GM23248 (cell line): ENCODE data around the gene ABCA12. TPM values are rescaled to one million over a fixed set of nuclear protein-coding genes. Genes with fewer than 3 reads are reported as not detected.
"Not testable (repeated sequence)": the region's sequence is repeated elsewhere in the genome, so short reads cannot be mapped to it uniquely, and the experiment has no call there.

Source experiments
- DNase-seq: peaks from one replicate; pipeline ENCODE4 v3.0.0-alpha.2; 2015
- H2AFZ ChIP-seq: fragments of 200-600 bp; sonication (generic); 2 replicates; pipeline ENCODE4 v1.6.1; 2016; ENCODE audit warnings: antibody characterized with exemption
- H3F3A ChIP-seq: fragments of 200-600 bp; sonication (generic); 2 replicates; pipeline ENCODE4 v1.6.1; 2016; ENCODE audit warnings: mild to moderate bottlenecking, antibody characterized with exemption, mixed run types; ENCODE audit not compliant: insufficient read depth
- H3K27ac ChIP-seq: fragments of 200-600 bp; sonication (generic); 2 replicates; pipeline ENCODE4 v1.5.1; 2016; ENCODE audit warnings: mild to moderate bottlenecking
- H3K27me3 ChIP-seq: fragments of 200-600 bp; sonication (generic); replicated peaks from 2 replicates; pipeline ENCODE4 v1.6.1; 2016; ENCODE audit warnings: mild to moderate bottlenecking; ENCODE audit not compliant: insufficient read depth
- H3K36me3 ChIP-seq: fragments of 200-600 bp; sonication (generic); 2 replicates; pipeline ENCODE4 v1.6.1; 2016; ENCODE audit warnings: low read depth, mild to moderate bottlenecking
- H3K4me1 ChIP-seq: fragments of 200-600 bp; sonication (generic); 2 replicates; pipeline ENCODE4 v1.6.1; 2016; ENCODE audit warnings: mild to moderate bottlenecking; ENCODE audit not compliant: insufficient read depth
- H3K4me2 ChIP-seq: fragments of 200-600 bp; sonication (generic); one replicate; pipeline ENCODE4 v1.6.1; 2016; ENCODE audit warnings: mild to moderate bottlenecking; ENCODE audit not compliant: unreplicated experiment
- H3K4me3 ChIP-seq: fragments of 200-600 bp; sonication (generic); 2 replicates; pipeline ENCODE4 v1.5.1; 2016; ENCODE audit warnings: mild to moderate bottlenecking
- H3K79me2 ChIP-seq: fragments of 200-600 bp; sonication (generic); 2 replicates; pipeline ENCODE4 v1.6.1; 2016; ENCODE audit warnings: mild to moderate bottlenecking; ENCODE audit not compliant: insufficient read depth
- H3K9ac ChIP-seq: fragments of 200-600 bp; sonication (generic); 2 replicates; pipeline ENCODE4 v1.6.1; 2016; ENCODE audit warnings: mild to moderate bottlenecking
- H3K9me2 ChIP-seq: fragments of 200-600 bp; sonication (generic); 2 replicates; pipeline ENCODE4 v1.6.1; 2016; ENCODE audit warnings: mixed run types, mild to moderate bottlenecking, moderate library complexity; ENCODE audit not compliant: insufficient read depth
- H3K9me3 ChIP-seq: fragments of 200-600 bp; sonication (generic); one replicate; pipeline ENCODE4 v1.6.1; 2017; ENCODE audit warnings: low read depth
- H4K20me1 ChIP-seq: fragments of 200-600 bp; sonication (generic); 2 replicates; pipeline ENCODE4 v1.6.0; 2016; ENCODE audit not compliant: insufficient read depth
- EZH2 ChIP-seq: fragments of 200-600 bp; sonication (generic); IDR thresholded peaks from 2 replicates; pipeline ENCODE4 v1.6.1; 2018; ENCODE audit warnings: antibody characterized with exemption, mild to moderate bottlenecking; ENCODE audit not compliant: insufficient read depth, poor library complexity, severe bottlenecking
- EZH2phosphoT487 ChIP-seq: fragments of 200-600 bp; sonication (generic); IDR thresholded peaks from 2 replicates; pipeline ENCODE4 v1.6.1; 2018; ENCODE audit warnings: antibody characterized with exemption, moderate library complexity, mild to moderate bottlenecking, low read depth; ENCODE audit not compliant: insufficient read depth
- WGBS, 2 experiments: methylation state at CpG; one replicate each; pipeline ENCODE4 v1.1.6; 2015 to 2017; ENCODE audit warnings: low lambda C conversion rate in 2 of 2, low coverage in 1 of 2; ENCODE audit errors: missing lambda C conversion rate in 2 of 2; 5-methylcytosine and 5-hydroxymethylcytosine counted together
- in situ Hi-C: fragments of 300-500 bp; cut with MboI; formaldehyde crosslinking; loops from 2 replicates; pipeline ENCODE4 v1.15.0; 2020
- polyA plus RNA-seq: library from polyadenylated mRNA; unstranded; fragments of >200 nt; fragmentation: Nextera tagmentation; extraction: Ambion mirVana; gene quantifications from 2 replicates; pipeline ENCODE4 v1.2.1, GENCODE V29; 2016
- total RNA-seq: library from RNA; depleted of rRNA; stranded (reverse); fragments of >200 nt; shearing (Covaris generic); gene quantifications from 2 replicates; pipeline ENCODE4 v1.2.3, GENCODE V29; 2014

ABCA12 gene
- total and polyA plus RNA-seq, 2 experiments from 2014 or later: not detected

- Histone ChIP-seq H2AFZ (peak overlapping the region; percentile 86), H3F3A (no peaks in the 10 kb centered on the region), H4K20me1 (no peaks in the 10 kb centered on the region), H3K9ac (peak overlapping the region; percentile 21; the same call in 1 of the 2 replicates), H3K4me3 (peak overlapping the region; percentile 68), H3K9me2 (no peaks in the 10 kb centered on the region), H3K79me2 (no peaks in the 10 kb centered on the region), H3K4me2 (peak overlapping the region; percentile 51), H3K27ac (no peak overlapping the region), H3K9me3 (no peaks in the 10 kb centered on the region), H3K4me1 (no peaks in the 10 kb centered on the region), H3K36me3 (no peaks in the 10 kb centered on the region), H3K27me3 (no peaks in the 10 kb centered on the region)
- 4 to 5% methylated on average over 3 of the region's 3 CpGs for WGBS, 2 experiments
- in situ Hi-C loops: no loop called here
- DNase-seq: peak; percentile 36
- TF ChIP-seq EZH2phosphoT487: no peak
Measured at GRCh38 chr2:215171151-215171550, 32.7 kb upstream of the ABCA12 start.

DNA sequence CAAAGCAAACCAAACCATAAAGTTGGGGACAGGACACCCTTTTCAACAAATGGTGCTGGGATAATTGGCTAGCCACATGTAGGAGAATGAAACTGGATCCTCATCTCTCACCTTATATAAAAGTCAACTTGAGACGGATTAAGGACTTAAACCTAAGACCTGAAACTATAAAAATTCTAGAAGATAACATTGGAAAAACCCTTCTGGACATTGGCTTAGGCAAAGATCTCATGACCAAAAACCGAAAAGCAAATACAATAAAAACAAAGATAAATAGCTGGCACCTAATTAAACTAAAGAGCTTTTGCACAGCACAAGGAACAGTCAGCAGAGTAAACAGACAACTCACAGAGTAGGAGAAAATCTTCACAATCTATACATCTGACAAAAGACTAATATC, 28.1 kb upstream of the ABCA12 start:
- H3K9ac ChIP-seq, H2AFZ ChIP-seq, H3K27ac ChIP-seq, in situ Hi-C loops, H3K79me2 ChIP-seq, H3K27me3 ChIP-seq, H3K4me1 ChIP-seq, H3K9me3 ChIP-seq, DNase-seq, H3K36me3 ChIP-seq, H3K4me2 ChIP-seq, H3K9me2 ChIP-seq, H4K20me1 ChIP-seq, H3K4me3 ChIP-seq, H3F3A ChIP-seq: not testable (repeated sequence)
- 29 to 40% methylated on average over 2 of the region's 2 CpGs for WGBS, 2 experiments

DNA sequence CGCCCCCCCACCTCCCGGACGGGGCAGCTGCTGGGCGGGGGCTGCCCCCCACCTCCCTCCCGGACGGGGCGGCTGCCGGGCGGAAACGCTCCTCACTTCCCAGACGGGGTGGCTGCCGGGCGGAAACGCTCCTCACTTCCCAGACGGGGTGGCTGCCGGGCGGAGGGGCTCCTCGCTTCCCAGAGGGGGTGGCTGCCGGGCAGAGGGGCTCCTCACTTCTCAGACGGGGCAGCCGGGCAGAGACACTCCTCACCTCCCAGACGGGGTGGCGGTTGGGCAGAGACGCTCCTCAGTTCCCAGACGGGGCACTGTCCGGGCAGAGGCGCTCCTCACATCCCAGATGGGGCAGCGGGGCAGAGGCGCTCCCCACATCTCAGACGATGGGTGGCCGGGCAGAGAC, 24.9 kb upstream of the ABCA12 start:
- H3K9me3 ChIP-seq, H3K36me3 ChIP-seq, DNase-seq, H3F3A ChIP-seq, H3K9me2 ChIP-seq, H3K27ac ChIP-seq, H3K4me2 ChIP-seq, in situ Hi-C loops, H3K27me3 ChIP-seq, H2AFZ ChIP-seq, H3K79me2 ChIP-seq, H3K4me1 ChIP-seq, H4K20me1 ChIP-seq, H3K9ac ChIP-seq, H3K4me3 ChIP-seq: not testable (repeated sequence)
- 83 to 98% methylated on average over 7 to 27 of the region's 31 CpGs for WGBS, 2 experiments

- no peaks in the 10 kb centered on the region for H3K9me3 ChIP-seq
- H3K27ac ChIP-seq: no peak overlapping the region
- no peaks in the 10 kb centered on the region for H3K4me1 ChIP-seq
- H3K4me3 ChIP-seq: no peak overlapping the region
- no peaks in the 10 kb centered on the region for H3K9me2 ChIP-seq
- H3K36me3 ChIP-seq: no peaks in the 10 kb centered on the region
- WGBS, 2 experiments: 47 to 48% methylated on average over 8 of the region's 8 CpGs
- TF ChIP-seq EZH2phosphoT487 (no peak), EZH2 (no peak)
- in situ Hi-C loops: no loop called here
- no peaks in the 10 kb centered on the region for H3F3A ChIP-seq
- H4K20me1 ChIP-seq: no peaks in the 10 kb centered on the region
- H3K9ac ChIP-seq: no peak overlapping the region
- no peak overlapping the region for H2AFZ ChIP-seq
- DNase-seq: no peak
- no peaks in the 10 kb centered on the region for H3K79me2 ChIP-seq
- H3K27me3 ChIP-seq: peaks cover 10% of the 10 kb centered on the region
- no peak overlapping the region for H3K4me2 ChIP-seq
Measured at GRCh38 chr2:215161301-215161829, 22.9 kb upstream of the ABCA12 start.

DNA sequence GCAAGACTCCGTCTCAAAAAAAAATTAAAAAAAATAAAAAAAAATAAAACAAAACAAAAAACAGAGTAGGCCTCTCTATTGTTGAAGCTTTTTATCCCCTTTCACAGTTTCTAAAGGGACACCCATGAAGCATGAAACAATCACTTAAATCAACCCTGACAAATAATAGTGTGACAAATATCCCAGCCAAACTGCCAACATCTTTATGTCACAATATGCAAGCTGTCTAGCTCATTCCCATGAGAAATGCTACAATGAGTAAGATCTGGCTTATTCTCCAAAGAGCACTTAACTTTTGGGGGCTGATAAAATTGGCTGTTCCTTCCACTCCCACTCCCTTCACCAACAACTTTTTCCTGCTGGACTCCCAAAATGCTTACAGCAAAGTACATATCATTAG, 21.7 kb upstream of the ABCA12 start:
- peak; percentile 16 for DNase-seq

More for the DNA sequence above, 21.7 kb upstream of the ABCA12 start:
- no peak overlapping the region for H3K9ac ChIP-seq
- no peaks in the 10 kb centered on the region for H3K9me2 ChIP-seq
- no peak overlapping the region for H3K4me2 ChIP-seq
- peaks cover 8% of the 10 kb centered on the region for H3K27me3 ChIP-seq
- H3K4me3 ChIP-seq: no peak overlapping the region
- no peaks in the 10 kb centered on the region for H3K79me2 ChIP-seq
- WGBS, 2 experiments: 22% methylated on average over 1 of the region's 1 CpG; no CpG with 5 or more reads in 1 of the 2 experiments
- no peaks in the 10 kb centered on the region for H3K36me3 ChIP-seq
- H3K9me3 ChIP-seq: no peaks in the 10 kb centered on the region
- H3K4me1 ChIP-seq: no peaks in the 10 kb centered on the region
- H2AFZ ChIP-seq: no peak overlapping the region
- H4K20me1 ChIP-seq: no peaks in the 10 kb centered on the region
- no peak for TF ChIP-seq EZH2
- no peak for TF ChIP-seq EZH2phosphoT487
- H3K27ac ChIP-seq: no peak overlapping the region
- H3F3A ChIP-seq: no peaks in the 10 kb centered on the region
- in situ Hi-C loops: no loop called here
